HG02852 (cell line): Measurements from ENCODE around the gene STK38.

Experiments
- ATAC-seq: cut with Tn5 transposase; IDR thresholded peaks from one replicate; pipeline ENCODE4 v1.9.1; 2021; ENCODE audit warnings: mild to moderate bottlenecking, moderate library complexity; ENCODE audit not compliant: unreplicated experiment

Gene STK38

DNA sequence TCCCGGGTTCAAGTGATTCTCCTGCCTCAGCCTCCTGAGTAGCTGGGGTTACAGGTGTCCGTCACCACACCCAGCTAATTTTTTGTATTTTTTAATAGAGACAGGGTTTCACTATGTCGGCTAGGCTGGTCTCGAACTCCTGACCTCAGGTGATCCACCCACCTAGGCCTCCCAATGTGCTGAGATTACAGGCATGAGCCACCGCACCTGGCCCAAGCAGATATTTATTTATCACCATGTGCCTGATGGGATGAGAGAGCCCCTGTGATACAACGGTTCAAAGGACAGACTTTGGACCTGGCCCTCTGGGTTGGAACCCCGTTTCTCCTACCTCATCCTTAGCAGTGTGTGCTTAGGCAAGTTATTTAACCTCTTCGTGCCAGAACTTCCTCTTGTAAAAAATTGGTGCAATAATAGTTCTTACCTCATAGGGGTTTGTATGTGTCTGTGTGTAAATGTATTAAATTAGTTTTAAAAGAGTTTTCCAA is 19.2 kb upstream of the STK38 start:
- no peak for ATAC-seq

GRCh38 chr6:36563928-36564284 is 16.6 kb upstream of the STK38 start:
- ATAC-seq = no peak

GRCh38 chr6:36563237-36563927 is 16.1 kb upstream of the STK38 start:
- ATAC-seq = no peak

- no peak for ATAC-seq
These were observed 13.5 kb upstream of the STK38 start for GRCh38 chr6:36560822-36561221.

- ATAC-seq = no peak
These were observed 11.9 kb upstream of the STK38 start for GRCh38 chr6:36559011-36559793.

GRCh38 chr6:36556281-36556680 is 9.0 kb upstream of the STK38 start:
- ATAC-seq = no peak

DNA sequence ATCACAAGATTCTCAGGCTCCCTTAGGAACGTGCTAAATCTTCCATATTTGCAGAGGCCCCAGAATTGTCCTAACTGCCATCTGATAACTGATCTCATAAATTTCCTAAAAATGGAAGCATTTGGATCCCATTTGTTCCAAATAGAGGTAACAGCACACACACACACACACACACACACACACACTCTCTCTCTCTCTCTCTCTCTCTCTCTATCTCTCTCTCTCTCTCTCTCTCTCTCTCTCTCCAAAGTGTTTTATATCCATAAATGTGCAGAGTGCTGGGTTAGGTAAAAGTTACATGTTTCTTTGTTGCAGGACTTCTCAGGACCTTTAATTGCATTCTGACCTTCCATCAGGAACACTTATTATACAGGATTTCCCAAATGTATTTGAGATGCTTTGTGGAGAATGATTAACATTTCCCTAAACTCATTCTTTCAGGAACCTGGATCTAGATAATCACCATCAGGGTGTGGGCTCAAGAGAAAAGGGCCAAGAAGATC is 8.5 kb upstream of the STK38 start:
- ATAC-seq = no peak

DNA sequence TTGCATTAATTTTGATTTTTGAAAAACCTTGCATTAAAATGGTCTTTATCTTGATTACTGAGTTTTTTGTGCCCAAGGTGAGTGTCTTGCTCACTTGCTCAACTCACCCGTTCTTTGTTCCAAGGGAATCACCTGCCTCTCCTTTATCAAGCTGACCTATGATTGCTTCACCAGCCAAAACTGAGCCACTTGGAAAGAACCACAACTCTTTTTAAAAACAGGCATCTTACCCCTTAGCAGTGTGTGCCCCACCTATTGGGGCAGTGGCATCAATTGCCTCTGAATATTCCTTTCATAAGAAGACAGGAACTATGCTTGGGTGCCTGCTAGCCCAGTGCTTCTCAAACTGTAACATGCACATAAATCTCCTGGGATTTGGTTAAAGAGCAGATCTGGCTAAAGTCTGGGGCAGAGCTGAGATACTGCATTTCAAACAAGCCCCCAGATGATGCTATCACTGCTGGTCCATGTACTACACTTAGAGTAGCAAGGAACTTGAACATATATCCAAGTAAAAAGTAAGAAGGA is 3.3 kb upstream of the STK38 start:
- ATAC-seq = no peak

- no peak for ATAC-seq
These were observed 1.1 kb upstream of the STK38 start for GRCh38 chr6:36548401-36548743.

DNA sequence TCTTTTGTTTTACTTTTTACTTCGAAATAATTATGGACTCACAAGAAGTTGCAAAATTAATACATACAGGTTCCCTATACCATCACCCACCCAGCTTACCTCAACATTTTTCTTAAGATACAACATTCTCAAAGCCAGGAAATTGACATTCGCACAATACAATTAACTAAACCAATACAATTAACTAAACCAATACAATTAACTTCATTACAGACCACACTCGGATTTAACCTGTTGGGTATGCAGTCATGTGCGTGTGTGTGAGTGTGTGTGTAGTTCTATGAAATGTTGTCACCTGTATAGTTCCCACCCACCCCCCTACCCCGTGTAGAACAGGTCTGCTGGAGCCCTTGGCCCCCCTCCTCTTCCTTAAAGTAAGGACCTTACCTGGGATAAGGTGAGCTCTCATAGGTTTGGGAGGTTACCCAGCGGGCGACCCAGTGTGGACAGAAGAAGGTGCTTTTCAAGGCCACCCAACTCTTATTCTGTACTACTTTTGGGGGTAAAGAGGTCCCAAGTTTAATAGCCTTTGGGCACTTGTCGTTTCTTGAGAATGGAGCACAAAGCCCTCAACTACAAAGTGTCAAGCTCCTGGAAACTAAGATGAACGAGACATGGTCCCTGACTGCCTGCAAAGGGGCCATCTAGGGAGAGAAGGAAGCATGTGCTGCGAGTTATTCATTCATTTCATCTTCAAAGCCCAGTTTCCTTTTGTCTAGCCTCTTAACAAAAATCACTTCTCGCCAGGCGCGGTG is 544 bp upstream of the STK38 start:
- ATAC-seq = no peak

DNA sequence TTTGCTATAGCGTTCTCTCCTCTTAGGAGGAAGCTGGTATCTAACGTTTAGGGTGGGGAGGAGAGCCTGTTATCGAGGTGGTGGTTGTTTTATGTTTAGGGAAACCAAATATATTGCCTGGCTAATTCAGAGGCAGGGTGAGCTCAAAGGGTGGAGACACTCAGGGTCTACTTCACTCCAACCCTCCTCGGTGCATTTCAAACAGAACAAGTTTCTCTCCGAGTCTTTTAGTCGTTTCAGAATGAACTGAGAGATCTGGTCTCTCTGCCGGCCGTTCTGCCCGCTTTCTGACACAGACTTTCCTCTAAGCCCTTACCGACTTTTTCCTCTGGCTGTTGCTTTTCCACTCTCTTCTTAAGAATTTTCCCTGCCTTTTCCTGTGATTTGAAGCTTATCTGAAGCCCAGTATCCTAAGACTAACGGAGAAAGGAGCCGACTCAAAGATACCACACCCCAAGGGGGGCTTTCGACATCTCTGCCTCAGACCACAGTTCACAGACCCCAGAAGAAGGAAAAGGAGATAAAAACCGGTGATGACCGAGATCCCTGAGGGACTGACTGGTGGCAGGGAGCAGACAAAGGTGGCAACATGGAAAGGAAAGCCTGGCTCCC is 865 bp downstream of the STK38 start:
- no peak for ATAC-seq

DNA sequence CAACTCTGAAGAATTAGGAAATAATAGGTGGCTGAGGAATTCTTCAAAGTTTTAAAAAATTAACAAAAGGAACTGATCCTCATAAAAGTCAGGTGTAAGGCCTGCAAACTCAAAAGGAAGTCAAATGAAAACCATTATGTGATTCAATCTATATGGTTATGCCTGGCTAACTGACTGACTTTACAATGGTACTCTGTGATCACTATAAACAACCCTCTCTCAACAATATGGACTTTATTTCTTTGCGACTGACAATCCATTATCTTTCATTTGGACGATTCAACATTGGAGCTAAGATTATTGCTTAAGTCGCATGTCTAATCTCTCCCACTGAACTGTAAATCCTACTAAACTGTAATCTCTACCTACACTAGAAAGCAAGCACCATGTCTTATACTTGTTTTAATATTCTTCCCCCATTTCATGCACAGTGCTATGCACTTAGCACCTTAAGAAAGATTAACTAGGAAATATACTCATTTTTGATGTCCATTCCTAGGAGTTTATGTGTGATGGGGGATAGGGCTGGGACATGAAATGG is 1.4 kb downstream of the STK38 start:
- ATAC-seq = no peak

GRCh38 chr6:36544228-36544627 is 3.1 kb downstream of the STK38 start:
- ATAC-seq = no peak

DNA sequence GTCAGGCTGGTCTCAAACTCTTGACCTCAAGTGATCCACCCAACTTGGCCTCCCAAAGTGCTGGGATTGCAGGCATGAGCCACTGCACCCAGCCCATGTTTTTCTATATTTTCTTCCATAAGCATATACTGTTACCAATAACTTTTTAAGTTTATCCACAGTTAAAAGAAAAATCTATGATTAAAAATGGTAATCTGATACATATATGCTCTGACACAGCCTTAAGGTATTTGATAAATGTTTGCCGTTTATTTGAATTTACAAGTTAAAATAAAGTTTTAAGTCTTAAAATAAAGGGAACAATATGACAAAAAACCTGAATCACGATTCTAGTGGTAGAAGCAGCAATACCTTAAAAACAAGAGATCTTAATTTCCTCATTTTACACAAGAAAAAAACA is 5.2 kb downstream of the STK38 start:
- ATAC-seq = no peak

GRCh38 chr6:36539814-36540568 is 7.3 kb downstream of the STK38 start:
- no peak for ATAC-seq

GRCh38 chr6:36536873-36537547 is 10.3 kb downstream of the STK38 start:
- ATAC-seq = no peak

DNA sequence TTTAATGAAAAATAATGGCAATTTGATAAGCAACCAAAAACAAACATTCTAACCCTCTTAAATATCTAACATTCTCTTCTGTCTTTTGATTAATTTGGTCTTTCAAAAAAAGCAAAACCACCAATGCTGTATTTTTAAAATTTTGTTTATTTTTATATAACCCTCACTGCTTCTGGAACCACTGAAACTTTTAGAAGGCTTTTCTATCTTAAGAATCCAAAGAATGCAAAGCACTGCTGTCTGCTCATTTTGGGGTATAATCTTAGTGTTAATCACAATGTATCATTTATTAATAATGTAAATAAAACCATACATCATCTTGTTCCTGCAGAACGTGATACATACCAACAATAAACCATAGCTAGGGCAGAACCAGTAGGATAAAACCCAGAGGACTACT is 14.0 kb downstream of the STK38 start:
- no peak for ATAC-seq

DNA sequence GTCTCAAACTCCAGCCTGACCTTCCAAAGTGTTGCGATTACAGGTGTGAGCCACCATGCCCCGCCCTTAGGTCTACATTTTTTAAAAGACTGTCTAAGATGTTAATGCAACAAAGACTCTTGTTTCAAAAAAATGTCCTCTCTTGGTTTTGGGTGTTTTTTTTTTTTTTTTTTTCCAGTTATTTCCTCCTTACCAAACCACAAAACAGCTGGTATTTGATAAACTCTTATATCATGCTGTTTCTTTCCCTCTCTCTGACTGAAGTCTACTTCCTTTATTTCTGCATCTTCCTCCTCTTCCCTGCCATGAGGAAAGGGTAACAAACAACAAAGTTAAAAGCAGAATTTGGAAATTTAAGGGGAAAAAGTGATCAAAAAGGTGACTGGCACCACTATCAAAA is 21.2 kb downstream of the STK38 start:
- ATAC-seq = no peak

GRCh38 chr6:36525346-36525745 is 21.9 kb downstream of the STK38 start:
- ATAC-seq = no peak
